Mucosa of descending colon (tissue), 3 donors: ENCODE results near the gene SLC37A2. TPM values are rescaled to one million over a fixed set of nuclear protein-coding genes. Genes with fewer than 3 reads are reported as not detected.
A peak's percentile ranks its signal among the peaks of the same experiment; 100 is the strongest.
"Not testable (repeated sequence)": the region's sequence is repeated elsewhere in the genome, so short reads cannot be mapped to it uniquely, and the experiment has no call there.

Source experiments
- ATAC-seq: fragments of 200-7000 bp; cut with Tn5 transposase; one replicate; pipeline ENCODE4 v1.9.1; 2020; ENCODE audit warnings: mild to moderate bottlenecking, moderate library complexity
- DNase-seq, 3 donors: peaks; one replicate each; pipeline ENCODE4 v3.0.0-alpha.2; 2020
- H3K36me3 ChIP-seq: fragments of 200-600 bp; one replicate; pipeline ENCODE4 v1.8.0; 2021; ENCODE audit warnings: low read depth, mild to moderate bottlenecking
- H3K4me1 ChIP-seq: fragments of 200-600 bp; one replicate; pipeline ENCODE4 v1.8.0; 2021; ENCODE audit warnings: low read depth, mild to moderate bottlenecking
- H3K4me3 ChIP-seq: fragments of 200-600 bp; one replicate; pipeline ENCODE4 v1.8.0; 2021; ENCODE audit warnings: mild to moderate bottlenecking
- H3K9me3 ChIP-seq: fragments of 200-600 bp; one replicate; pipeline ENCODE4 v1.8.0; 2021; ENCODE audit warnings: mild to moderate bottlenecking
- CTCF ChIP-seq: fragments of 200-600 bp; IDR thresholded peaks from one replicate; pipeline ENCODE4 v1.8.0; 2022; ENCODE audit warnings: antibody characterized with exemption, mild to moderate bottlenecking
- intact Hi-C, 2 donors: fragments of 100-400 bp; cut with DNase I in 1 of 2; cut with micrococcal nuclease in 1 of 2; formaldehyde crosslinking; loops; one replicate each; pipeline versions ENCODE4 v1.11.0 to v1.11.1; 2022; cut with DNase I, micrococcal nuclease
- long read RNA-seq, 2 donors: library from polyadenylated mRNA; unstranded; transcript quantifications; one replicate each; pipeline ENCODE4 v2.0.0, GENCODE V29; 2019 to 2021
- total RNA-seq, 3 donors: library from RNA; stranded (reverse); fragmentation: NEBNext Ultra II Directional in 2 of 3; extraction: Animal tissue kit (Norgen Biotek cat#: 25700) in 2 of 3; gene quantifications; one replicate each; pipeline versions ENCODE4 v1.2.1 to v1.2.4, GENCODE V29; 2021 to 2023
- donor health status: DM: no; HTN: no; CAD: no; lungs with moderate emphysema.
- donor health status: DM: no; HTN: no; CAD: no.
- donor health status: DM: no; HTN: yes; CAD: no.

SLC37A2 gene
- total RNA-seq: 10 to 100 TPM in 1 of 3 donors, 1 to 10 TPM in 2; 4.3 to 10.5 (median 6.2) TPM
- long read RNA-seq, donor 1, partial matches to known transcripts: 4 of 6 reads
- long read RNA-seq, donor 1, other reads (novel, unspliced or antisense): 0 of 6 reads
- long read RNA-seq, donor 2: 0 reads

GRCh38 chr11:125062931-125063428 is at the start of gene SLC37A2:
TSS of gene SLC37A2 (plus strand) at chr11:125063305. CDS start at chr11:125063368, 63 bp downstream.
- ATAC-seq: peak; percentile 87
- Histone ChIP-seq H3K9me3 (no peaks in the 10 kb centered on the region), H3K36me3 (no peaks in the 10 kb centered on the region), H3K4me1 (peaks cover 8% of the 10 kb centered on the region), H3K4me3 (peak within 1 kb of the TSS; percentile 9)
- TF ChIP-seq CTCF: no peak
- peak; percentile 57 to 75 (median 71) for DNase-seq
- intact Hi-C loops: no loop called here

GRCh38 chr11:125016413-125016812 is 46.7 kb upstream of the SLC37A2 start:
- TF ChIP-seq CTCF: no peak
- Histone ChIP-seq H3K9me3 (no peaks in the 10 kb centered on the region), H3K4me1 (no peaks in the 10 kb centered on the region), H3K4me3 (no peak overlapping the region), H3K36me3 (no peaks in the 10 kb centered on the region)
- DNase-seq (no peak), ATAC-seq (no peak)
- intact Hi-C loops: no loop called here

GRCh38 chr11:125020342-125020741 is 42.8 kb upstream of the SLC37A2 start:
- intact Hi-C loops: no loop called here
- no peak for TF ChIP-seq CTCF
- Histone ChIP-seq H3K36me3 (no peaks in the 10 kb centered on the region), H3K9me3 (no peaks in the 10 kb centered on the region), H3K4me1 (no peaks in the 10 kb centered on the region), H3K4me3 (no peak overlapping the region)
- DNase-seq (no peak), ATAC-seq (no peak)

GRCh38 chr11:125022551-125022950 is 40.6 kb upstream of the SLC37A2 start:
- intact Hi-C loops: no loop called here
- no peak overlapping the region for H3K4me3 ChIP-seq
- no peaks in the 10 kb centered on the region for H3K9me3 ChIP-seq
- H3K4me1 ChIP-seq: no peaks in the 10 kb centered on the region
- H3K36me3 ChIP-seq: no peaks in the 10 kb centered on the region
- DNase-seq: no peak
- no peak for TF ChIP-seq CTCF
- ATAC-seq: no peak

GRCh38 chr11:125025968-125026367 is 37.1 kb upstream of the SLC37A2 start:
- intact Hi-C loops: no loop called here
- no peak for ATAC-seq
- no peaks in the 10 kb centered on the region for H3K4me1 ChIP-seq
- H3K36me3 ChIP-seq: no peaks in the 10 kb centered on the region
- no peak for DNase-seq
- no peak for TF ChIP-seq CTCF
- H3K4me3 ChIP-seq: no peak overlapping the region
- no peaks in the 10 kb centered on the region for H3K9me3 ChIP-seq

- H3K9me3 ChIP-seq, H3K4me3 ChIP-seq, ATAC-seq, H3K4me1 ChIP-seq, intact Hi-C loops, DNase-seq, H3K36me3 ChIP-seq: not testable (repeated sequence)
These were observed 33.7 kb upstream of the SLC37A2 start for GRCh38 chr11:125029431-125029830.
